OCI-LY1 (cell line): ENCODE data around the gene CRYBG3.

Experiments
- H2AFZ ChIP-seq: fragments of 200-600 bp; sonication (generic), shearing (Covaris generic); 2 replicates; pipeline ENCODE4 v1.6.0; 2014; ENCODE audit warnings: antibody characterized with exemption, mild to moderate bottlenecking, low read length
- H3F3A ChIP-seq: fragments of 200-600 bp; sonication (generic), shearing (Covaris generic); 2 replicates; pipeline ENCODE4 v1.6.0; 2014; ENCODE audit warnings: mild to moderate bottlenecking, antibody characterized with exemption, low read length, moderate library complexity; ENCODE audit not compliant: insufficient read depth
- H3K27ac ChIP-seq: fragments of 200-600 bp; sonication (generic); 2 replicates; pipeline ENCODE4 v1.5.1; 2014; ENCODE audit warnings: low read length, mixed run types, mild to moderate bottlenecking, low read depth; ENCODE audit not compliant: poor library complexity, severe bottlenecking
- H3K27me3 ChIP-seq: fragments of 200-600 bp; sonication (generic); 2 replicates; pipeline ENCODE4 v1.6.0; 2014; ENCODE audit warnings: antibody characterized with exemption, mild to moderate bottlenecking, low read length, moderate library complexity; ENCODE audit not compliant: insufficient read depth
- H3K36me3 ChIP-seq: fragments of 200-600 bp; sonication (generic); 2 replicates; pipeline ENCODE4 v1.6.1; 2014; ENCODE audit warnings: mild to moderate bottlenecking, antibody characterized with exemption, low read length, moderate library complexity, mixed read lengths; ENCODE audit not compliant: insufficient read depth
- H3K4me1 ChIP-seq: fragments of 200-600 bp; sonication (generic); 2 replicates; pipeline ENCODE4 v1.5.1; 2014; ENCODE audit warnings: mild to moderate bottlenecking, low read length, moderate library complexity; ENCODE audit not compliant: insufficient read depth, severe bottlenecking
- H3K4me2 ChIP-seq: fragments of 200-600 bp; sonication (generic), shearing (Covaris generic); 2 replicates; pipeline ENCODE4 v1.6.1; 2014; ENCODE audit warnings: low read length
- H3K4me3 ChIP-seq: fragments of 200-600 bp; sonication (generic); 2 replicates; pipeline ENCODE4 v1.5.1; 2014; ENCODE audit warnings: low read length, low read depth, mild to moderate bottlenecking, mixed read lengths; ENCODE audit not compliant: poor library complexity, severe bottlenecking
- H3K79me2 ChIP-seq: fragments of 200-600 bp; shearing (Covaris generic); 2 replicates; pipeline ENCODE4 v1.6.1; 2016; ENCODE audit warnings: mixed run types, low read length, mixed read lengths; ENCODE audit not compliant: insufficient read depth
- H3K9ac ChIP-seq: fragments of 200-600 bp; sonication (generic), shearing (Covaris generic); 2 replicates; pipeline ENCODE4 v1.6.1; 2014; ENCODE audit warnings: mild to moderate bottlenecking, low read length, mixed read lengths
- H3K9me2 ChIP-seq: fragments of 200-600 bp; sonication (generic), shearing (Covaris generic); 2 replicates; pipeline ENCODE4 v1.6.1; 2014; ENCODE audit warnings: low read depth, mild to moderate bottlenecking, low read length, mixed read lengths
- H3K9me3 ChIP-seq: fragments of 200-600 bp; shearing (Covaris generic); 2 replicates; pipeline ENCODE4 v1.6.1; 2014; ENCODE audit warnings: low read length, mixed read lengths
- H4K20me1 ChIP-seq: fragments of 200-600 bp; sonication (generic), shearing (Covaris generic); 2 replicates; pipeline ENCODE4 v1.6.0; 2016; ENCODE audit warnings: mild to moderate bottlenecking, low read length; ENCODE audit not compliant: insufficient read depth
- CTCF ChIP-seq: fragments of 200-600 bp; sonication (generic), shearing (Covaris generic); IDR thresholded peaks from 2 replicates; pipeline ENCODE4 v1.5.1; 2017; ENCODE audit warnings: mild to moderate bottlenecking, antibody characterized with exemption, low read length, moderate library complexity, mixed read lengths
- EZH2 ChIP-seq: fragments of 200-600 bp; sonication (generic), shearing (Covaris generic); IDR thresholded peaks from 2 replicates; pipeline ENCODE4 v1.8.0; 2017; ENCODE audit warnings: borderline replicate concordance, mixed run types, mild to moderate bottlenecking, antibody characterized with exemption, low read length, moderate library complexity, mixed read lengths

Gene CRYBG3

GRCh38 chr3:97970156-97970555 is 148.3 kb downstream of the CRYBG3 start:
- Histone ChIP-seq H3K27ac (peak overlapping the region; percentile 68), H3K9ac (peak overlapping the region; percentile 82), H4K20me1 (no peaks in the 10 kb centered on the region), H3K4me2 (peak overlapping the region; percentile 95), H3K4me1 (peaks cover 31% of the 10 kb centered on the region), H3K27me3 (no peaks in the 10 kb centered on the region), H3K4me3 (peak overlapping the region; percentile 73), H2AFZ (no peak overlapping the region), H3F3A (no peaks in the 10 kb centered on the region), H3K9me3 (no peaks in the 10 kb centered on the region), H3K36me3 (peaks cover 21% of the 10 kb centered on the region; the same call in 1 of the 2 replicates), H3K79me2 (peaks cover 27% of the 10 kb centered on the region), H3K9me2 (no peaks in the 10 kb centered on the region)
- TF ChIP-seq EZH2 (no peak), CTCF (no peak)

GRCh38 chr3:97970956-97971620 is 149.3 kb downstream of the CRYBG3 start:
- Histone ChIP-seq H3K4me2 (peak overlapping the region; percentile 95), H3K9ac (peak overlapping the region; percentile 82), H2AFZ (no peak overlapping the region), H3K4me1 (peaks cover 33% of the 10 kb centered on the region), H3K4me3 (peak overlapping the region; percentile 73), H3K79me2 (peaks cover 27% of the 10 kb centered on the region), H3K9me2 (no peaks in the 10 kb centered on the region), H3F3A (no peaks in the 10 kb centered on the region), H3K36me3 (peaks cover 14% of the 10 kb centered on the region; the same call in 1 of the 2 replicates), H3K27me3 (no peaks in the 10 kb centered on the region), H3K27ac (peak overlapping the region; percentile 68), H4K20me1 (no peaks in the 10 kb centered on the region), H3K9me3 (no peaks in the 10 kb centered on the region)
- no peak for TF ChIP-seq CTCF
- TF ChIP-seq EZH2, result no peak

GRCh38 chr3:97971679-97972567 is 150.1 kb downstream of the CRYBG3 start, which contains the start of gene RIOX2:
Gene RIOX2, minus strand, starts transcription at chr3:97972431. Its CDS starts 4,838 bp downstream, at chr3:97967593.
- no peaks in the 10 kb centered on the region for H3F3A ChIP-seq
- H3K9ac ChIP-seq, result peak within 1 kb of the TSS; percentile 82
- no peaks in the 10 kb centered on the region for H3K27me3 ChIP-seq
- no peaks in the 10 kb centered on the region for H3K9me3 ChIP-seq
- no peak for TF ChIP-seq EZH2
- no peak for TF ChIP-seq CTCF
- peaks cover 27% of the 10 kb centered on the region for H3K79me2 ChIP-seq
- H3K9me2 ChIP-seq, result no peaks in the 10 kb centered on the region
- peak within 1 kb of the TSS; percentile 95 for H3K4me2 ChIP-seq
- peak within 1 kb of the TSS; percentile 68 for H3K27ac ChIP-seq
- no peaks in the 10 kb centered on the region for H4K20me1 ChIP-seq
- peaks cover 8% of the 10 kb centered on the region; the same call in 1 of the 2 replicates for H3K36me3 ChIP-seq
- H3K4me3 ChIP-seq, result peak within 1 kb of the TSS; percentile 73
- H2AFZ ChIP-seq, result peak within 1 kb of the TSS; percentile 96
- H3K4me1 ChIP-seq, result peaks cover 33% of the 10 kb centered on the region
